GM18858 (cell line): ENCODE results near the gene MRPL16.

ENCODE experiments used
- ATAC-seq: cut with Tn5 transposase; IDR thresholded peaks from one replicate; pipeline ENCODE4 v1.9.1; 2021; ENCODE audit not compliant: unreplicated experiment

MRPL16 gene

GRCh38 chr11:59776210-59777066, 34.1 kb downstream of the MRPL16 start:
- no peak for ATAC-seq

GRCh38 chr11:59773083-59773440, 37.5 kb downstream of the MRPL16 start:
- ATAC-seq: no peak

- ATAC-seq: no peak
These were observed 39.0 kb downstream of the MRPL16 start for GRCh38 chr11:59771605-59772004.

- ATAC-seq: no peak
These were observed 39.7 kb downstream of the MRPL16 start for GRCh38 chr11:59770869-59771268.

- no peak for ATAC-seq
These were observed 40.3 kb downstream of the MRPL16 start for GRCh38 chr11:59770319-59770718.

- ATAC-seq: no peak
These were observed 40.8 kb downstream of the MRPL16 start for GRCh38 chr11:59769828-59770227.

- ATAC-seq: no peak
These were observed 41.5 kb downstream of the MRPL16 start for GRCh38 chr11:59769111-59769510.

- no peak for ATAC-seq
These were observed 43.4 kb downstream of the MRPL16 start for GRCh38 chr11:59767225-59767611.

- ATAC-seq: no peak
These were observed 43.9 kb downstream of the MRPL16 start for GRCh38 chr11:59766542-59767224.

GRCh38 chr11:59765068-59765735, 45.4 kb downstream of the MRPL16 start:
- ATAC-seq: no peak

GRCh38 chr11:59761993-59762392, 48.6 kb downstream of the MRPL16 start:
- no peak for ATAC-seq

- no peak for ATAC-seq
These were observed 49.8 kb downstream of the MRPL16 start for GRCh38 chr11:59760771-59761170.

GRCh38 chr11:59759900-59760299, 50.7 kb downstream of the MRPL16 start:
- ATAC-seq: no peak

GRCh38 chr11:59758401-59759037, 52.1 kb downstream of the MRPL16 start:
- ATAC-seq: no peak

GRCh38 chr11:59756845-59757244, 53.7 kb downstream of the MRPL16 start:
- ATAC-seq: no peak

GRCh38 chr11:59756558-59756840, 54.1 kb downstream of the MRPL16 start:
- ATAC-seq: no peak
